VCaP (cell line): ENCODE data around the gene OR2G3.
A peak's percentile ranks its signal among the peaks of the same experiment; 100 is the strongest.

Experiments used
- H3K27ac ChIP-seq: fragments of 450-650 bp; 2 replicates; pipeline ENCODE4 v1.5.1; 2017
- TF ChIP-seq, protein P1 (sequence below): fragments of 450-650 bp; conservative IDR thresholded peaks from 2 replicates; pipeline ENCODE4 v1.5.1; 2017; ENCODE audit warnings: mild to moderate bottlenecking, moderate library complexity

Gene OR2G3

DNA sequence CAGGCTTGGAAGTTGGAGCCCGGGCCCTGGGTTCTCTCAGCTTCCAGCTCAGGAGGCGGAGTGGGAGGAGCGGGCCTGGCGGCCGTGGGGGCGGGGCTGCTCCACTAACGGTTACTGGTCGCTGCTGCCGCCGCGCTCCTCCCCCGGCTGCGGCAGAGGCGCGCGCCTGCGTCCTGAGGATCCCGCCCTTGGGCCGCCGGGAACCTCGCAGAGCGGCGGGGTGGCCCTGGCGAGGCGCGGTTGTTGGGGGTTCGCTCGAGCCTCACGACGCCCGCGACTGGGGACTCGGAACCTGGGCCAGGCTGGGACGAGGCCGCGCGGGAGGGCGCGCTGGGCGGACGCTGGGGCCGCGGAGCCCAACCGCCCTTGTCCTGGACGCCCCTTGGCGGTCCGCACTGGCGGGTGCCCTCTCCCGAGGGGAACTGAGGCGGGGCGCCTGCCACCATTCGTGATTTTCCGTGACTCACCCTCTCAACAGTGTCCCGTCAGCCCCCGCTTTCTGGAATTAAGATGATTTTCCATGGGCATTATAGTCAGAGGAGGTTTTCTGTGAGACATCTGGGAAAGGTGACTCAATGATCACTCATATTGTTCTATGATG lies 34.1 kb downstream of the OR2G3 start:
- H3K27ac ChIP-seq, result peak overlapping the region; percentile 52; the same call in 1 of the 2 replicates
- TF ChIP-seq, protein P1, sequence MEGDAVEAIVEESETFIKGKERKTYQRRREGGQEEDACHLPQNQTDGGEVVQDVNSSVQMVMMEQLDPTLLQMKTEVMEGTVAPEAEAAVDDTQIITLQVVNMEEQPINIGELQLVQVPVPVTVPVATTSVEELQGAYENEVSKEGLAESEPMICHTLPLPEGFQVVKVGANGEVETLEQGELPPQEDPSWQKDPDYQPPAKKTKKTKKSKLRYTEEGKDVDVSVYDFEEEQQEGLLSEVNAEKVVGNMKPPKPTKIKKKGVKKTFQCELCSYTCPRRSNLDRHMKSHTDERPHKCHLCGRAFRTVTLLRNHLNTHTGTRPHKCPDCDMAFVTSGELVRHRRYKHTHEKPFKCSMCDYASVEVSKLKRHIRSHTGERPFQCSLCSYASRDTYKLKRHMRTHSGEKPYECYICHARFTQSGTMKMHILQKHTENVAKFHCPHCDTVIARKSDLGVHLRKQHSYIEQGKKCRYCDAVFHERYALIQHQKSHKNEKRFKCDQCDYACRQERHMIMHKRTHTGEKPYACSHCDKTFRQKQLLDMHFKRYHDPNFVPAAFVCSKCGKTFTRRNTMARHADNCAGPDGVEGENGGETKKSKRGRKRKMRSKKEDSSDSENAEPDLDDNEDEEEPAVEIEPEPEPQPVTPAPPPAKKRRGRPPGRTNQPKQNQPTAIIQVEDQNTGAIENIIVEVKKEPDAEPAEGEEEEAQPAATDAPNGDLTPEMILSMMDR, result no peak

DNA sequence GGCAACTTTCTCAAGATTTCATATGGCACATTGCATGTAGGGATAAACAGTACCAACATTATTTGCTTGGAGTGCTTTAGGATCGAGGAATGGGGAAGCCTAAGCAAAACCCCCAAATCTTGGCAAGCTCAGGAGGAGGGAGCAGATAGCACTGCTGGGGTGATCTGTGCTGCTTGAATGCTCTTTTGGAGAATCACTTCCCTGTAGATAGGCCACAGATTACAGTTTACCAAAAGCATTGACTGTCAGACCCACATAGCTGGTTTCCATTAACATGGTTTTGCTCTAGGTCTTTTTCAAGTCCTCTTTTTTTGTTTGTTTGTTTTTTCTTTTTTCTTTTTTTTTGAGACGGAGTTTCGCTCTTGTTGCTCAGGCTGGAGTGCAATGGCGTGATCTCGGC lies 37.4 kb downstream of the OR2G3 start:
- no peak overlapping the region for H3K27ac ChIP-seq
- TF ChIP-seq, protein P1, result no peak

DNA sequence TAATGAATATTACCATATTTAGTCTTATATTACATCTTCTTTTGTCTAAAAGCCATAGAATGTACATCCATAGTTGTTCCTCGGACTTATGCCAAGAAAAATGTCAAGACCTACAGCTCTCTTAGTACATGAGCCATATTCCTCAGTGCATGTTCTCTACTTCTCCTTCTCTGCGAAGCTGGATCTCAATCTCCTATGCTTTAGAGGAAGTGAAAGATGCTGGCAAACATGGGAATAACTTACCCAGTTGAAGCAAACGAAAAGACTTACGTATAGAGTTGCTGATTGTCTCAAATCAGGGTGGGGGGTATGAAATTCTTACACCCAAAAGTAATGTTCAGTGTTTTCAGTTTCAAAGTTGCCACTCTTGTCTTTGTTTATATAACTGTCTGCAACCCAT lies 41.5 kb downstream of the OR2G3 start:
- TF ChIP-seq, protein P1, result no peak
- no peak overlapping the region for H3K27ac ChIP-seq

DNA sequence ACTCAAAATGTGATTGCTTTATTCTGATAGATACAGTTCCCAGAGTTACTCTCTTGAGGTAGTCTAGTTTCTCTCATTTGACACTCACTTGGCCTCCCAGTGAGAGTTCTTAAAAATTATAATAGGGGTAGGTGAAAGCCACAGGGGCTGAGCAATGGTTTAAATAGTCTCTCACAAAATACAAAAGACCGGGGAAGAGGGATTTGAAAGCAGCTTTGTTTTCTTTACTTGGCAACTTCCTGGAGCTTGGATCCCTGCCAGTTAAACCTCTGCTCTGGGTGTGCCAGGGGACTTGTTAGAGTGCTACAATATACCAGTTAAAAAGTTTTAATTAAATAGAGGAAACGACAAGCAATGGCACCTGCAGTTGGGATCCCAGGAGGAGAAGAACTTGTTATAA lies 42.5 kb downstream of the OR2G3 start:
- TF ChIP-seq, protein P1, result no peak
- no peak overlapping the region for H3K27ac ChIP-seq

DNA sequence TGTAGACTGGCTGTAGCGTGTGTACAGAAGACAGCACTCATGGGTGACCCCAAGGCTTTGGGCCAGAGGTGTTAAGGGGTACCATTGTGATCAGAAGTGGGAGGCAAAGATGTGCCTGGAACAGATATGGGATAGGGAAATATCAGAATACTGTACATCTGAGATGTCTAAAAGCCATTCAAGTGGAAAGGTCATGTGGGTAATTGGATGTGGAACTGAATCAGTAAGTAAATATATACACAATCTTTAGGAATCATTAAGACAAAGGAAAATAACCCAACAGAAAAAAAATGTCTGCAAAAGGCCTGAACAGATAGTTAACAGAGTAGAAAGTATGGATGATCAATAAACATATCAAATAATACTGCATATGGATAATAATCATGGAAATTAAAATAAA lies 47.7 kb downstream of the OR2G3 start:
- TF ChIP-seq, protein P1, result no peak

More for the DNA sequence above, 47.7 kb downstream of the OR2G3 start:
- H3K27ac ChIP-seq, result no peak overlapping the region
